ENCODE results near the gene KIF24.
"Not testable (repeated sequence)": the region's sequence is repeated elsewhere in the genome, so short reads cannot be mapped to it uniquely, and the experiment has no call there.

KIF24 gene, protein sequence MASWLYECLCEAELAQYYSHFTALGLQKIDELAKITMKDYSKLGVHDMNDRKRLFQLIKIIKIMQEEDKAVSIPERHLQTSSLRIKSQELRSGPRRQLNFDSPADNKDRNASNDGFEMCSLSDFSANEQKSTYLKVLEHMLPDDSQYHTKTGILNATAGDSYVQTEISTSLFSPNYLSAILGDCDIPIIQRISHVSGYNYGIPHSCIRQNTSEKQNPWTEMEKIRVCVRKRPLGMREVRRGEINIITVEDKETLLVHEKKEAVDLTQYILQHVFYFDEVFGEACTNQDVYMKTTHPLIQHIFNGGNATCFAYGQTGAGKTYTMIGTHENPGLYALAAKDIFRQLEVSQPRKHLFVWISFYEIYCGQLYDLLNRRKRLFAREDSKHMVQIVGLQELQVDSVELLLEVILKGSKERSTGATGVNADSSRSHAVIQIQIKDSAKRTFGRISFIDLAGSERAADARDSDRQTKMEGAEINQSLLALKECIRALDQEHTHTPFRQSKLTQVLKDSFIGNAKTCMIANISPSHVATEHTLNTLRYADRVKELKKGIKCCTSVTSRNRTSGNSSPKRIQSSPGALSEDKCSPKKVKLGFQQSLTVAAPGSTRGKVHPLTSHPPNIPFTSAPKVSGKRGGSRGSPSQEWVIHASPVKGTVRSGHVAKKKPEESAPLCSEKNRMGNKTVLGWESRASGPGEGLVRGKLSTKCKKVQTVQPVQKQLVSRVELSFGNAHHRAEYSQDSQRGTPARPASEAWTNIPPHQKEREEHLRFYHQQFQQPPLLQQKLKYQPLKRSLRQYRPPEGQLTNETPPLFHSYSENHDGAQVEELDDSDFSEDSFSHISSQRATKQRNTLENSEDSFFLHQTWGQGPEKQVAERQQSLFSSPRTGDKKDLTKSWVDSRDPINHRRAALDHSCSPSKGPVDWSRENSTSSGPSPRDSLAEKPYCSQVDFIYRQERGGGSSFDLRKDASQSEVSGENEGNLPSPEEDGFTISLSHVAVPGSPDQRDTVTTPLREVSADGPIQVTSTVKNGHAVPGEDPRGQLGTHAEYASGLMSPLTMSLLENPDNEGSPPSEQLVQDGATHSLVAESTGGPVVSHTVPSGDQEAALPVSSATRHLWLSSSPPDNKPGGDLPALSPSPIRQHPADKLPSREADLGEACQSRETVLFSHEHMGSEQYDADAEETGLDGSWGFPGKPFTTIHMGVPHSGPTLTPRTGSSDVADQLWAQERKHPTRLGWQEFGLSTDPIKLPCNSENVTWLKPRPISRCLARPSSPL (N-terminal part only)

DNA sequence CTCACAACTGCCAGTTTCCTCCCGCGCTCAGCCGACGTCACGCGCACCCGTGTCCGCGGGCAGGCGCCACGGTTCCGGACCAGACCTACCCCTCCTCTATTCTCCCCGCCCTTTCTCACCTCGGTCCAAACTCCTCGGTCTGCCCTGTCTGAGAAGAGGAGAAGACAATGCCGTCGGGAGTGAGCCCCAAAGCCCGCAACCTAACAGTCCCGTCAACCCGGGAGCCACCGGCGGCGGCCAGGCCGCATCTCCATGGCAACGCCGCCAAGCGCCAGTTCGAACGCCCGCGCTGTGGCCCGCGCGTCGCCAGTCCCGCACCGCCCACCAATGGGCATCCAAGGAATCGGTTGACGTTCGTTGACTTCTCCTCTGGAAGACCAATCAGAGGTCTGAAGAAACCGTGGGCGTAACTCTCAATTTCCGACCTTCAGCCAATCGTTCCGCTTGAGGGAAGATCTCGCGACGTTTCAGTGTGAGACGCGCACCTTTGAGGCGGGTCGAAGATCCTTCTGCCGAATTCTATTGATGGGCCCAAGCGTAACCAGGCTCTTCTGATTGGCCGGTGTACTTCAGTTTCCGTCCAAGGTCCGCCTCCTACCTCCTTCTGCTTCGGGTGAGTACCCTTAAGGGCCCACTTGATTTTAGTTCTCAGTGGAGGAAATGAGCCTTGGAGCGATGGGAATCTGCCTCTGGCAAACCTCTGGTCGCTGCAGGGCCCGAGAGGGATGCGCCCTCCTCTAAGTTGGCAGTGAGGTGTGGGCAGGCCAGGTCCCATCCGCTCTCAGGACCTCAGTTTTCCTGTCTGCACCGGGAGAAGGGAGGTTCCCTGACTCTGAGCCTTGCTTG lies at the start of gene KIF24, which contains the start of gene NUDT2:
Gene KIF24 (minus strand): TSS at position 282 of the 846 bp plus-strand sequence. CDS start 17,922 bp downstream, outside the sequence.
Gene NUDT2 (plus strand): TSS at position 583 of the 846 bp plus-strand sequence. CDS start 9,471 bp downstream, outside the sequence.
- peak; percentile 94 for DNase-seq

DNA sequence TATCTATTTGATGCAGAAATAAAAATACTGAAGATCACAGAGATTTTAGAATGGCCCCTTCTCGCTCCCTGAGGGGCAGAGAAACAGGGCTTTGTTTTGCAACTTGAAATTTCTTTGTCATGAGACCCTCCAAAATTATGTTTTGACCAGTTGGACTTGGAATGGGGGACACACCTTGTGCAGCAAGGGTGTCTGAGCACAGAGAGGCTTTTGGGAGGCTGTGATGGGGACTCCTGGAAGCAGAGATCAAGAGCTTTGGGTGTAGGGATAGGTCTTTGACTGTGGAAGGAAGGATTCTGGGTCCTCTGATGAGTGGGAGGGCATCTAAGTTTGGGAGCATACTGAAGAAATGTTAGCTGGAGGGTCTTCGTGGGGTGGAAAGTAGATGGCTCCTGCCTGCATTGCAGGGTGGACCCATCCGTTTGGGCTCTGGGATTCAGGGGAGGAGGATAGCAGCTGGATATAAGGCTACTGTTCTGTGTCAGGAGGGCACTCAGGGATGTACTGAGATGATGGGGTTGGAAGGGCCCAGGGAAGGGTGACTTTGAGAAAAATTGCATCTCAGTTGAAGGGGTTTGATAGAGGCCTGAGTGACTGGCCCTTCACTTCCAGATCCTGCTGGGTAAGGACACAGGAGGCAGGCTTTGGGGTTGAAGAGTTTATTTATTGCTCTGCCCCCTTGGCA lies 49.5 kb upstream of the KIF24 start:
- DNase-seq, result no peak

DNA sequence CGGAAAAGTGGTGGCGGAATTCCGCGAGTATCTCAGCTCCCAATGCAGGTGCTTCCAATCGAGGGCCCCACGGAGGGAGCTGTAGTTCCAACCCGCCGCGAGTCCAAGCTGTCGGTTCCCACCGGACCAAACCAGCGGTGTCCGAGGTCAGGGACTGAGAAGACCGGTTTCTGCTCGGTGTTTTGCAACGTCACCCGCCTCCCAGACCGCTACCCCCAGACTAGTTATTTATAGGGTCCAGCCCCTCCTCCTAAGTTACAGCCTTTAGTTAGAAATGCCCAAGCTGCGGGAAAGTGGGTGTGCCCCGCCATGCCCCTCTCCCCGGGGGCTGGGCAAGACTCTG lies 48.3 kb upstream of the KIF24 start:
- no peak for DNase-seq

DNA sequence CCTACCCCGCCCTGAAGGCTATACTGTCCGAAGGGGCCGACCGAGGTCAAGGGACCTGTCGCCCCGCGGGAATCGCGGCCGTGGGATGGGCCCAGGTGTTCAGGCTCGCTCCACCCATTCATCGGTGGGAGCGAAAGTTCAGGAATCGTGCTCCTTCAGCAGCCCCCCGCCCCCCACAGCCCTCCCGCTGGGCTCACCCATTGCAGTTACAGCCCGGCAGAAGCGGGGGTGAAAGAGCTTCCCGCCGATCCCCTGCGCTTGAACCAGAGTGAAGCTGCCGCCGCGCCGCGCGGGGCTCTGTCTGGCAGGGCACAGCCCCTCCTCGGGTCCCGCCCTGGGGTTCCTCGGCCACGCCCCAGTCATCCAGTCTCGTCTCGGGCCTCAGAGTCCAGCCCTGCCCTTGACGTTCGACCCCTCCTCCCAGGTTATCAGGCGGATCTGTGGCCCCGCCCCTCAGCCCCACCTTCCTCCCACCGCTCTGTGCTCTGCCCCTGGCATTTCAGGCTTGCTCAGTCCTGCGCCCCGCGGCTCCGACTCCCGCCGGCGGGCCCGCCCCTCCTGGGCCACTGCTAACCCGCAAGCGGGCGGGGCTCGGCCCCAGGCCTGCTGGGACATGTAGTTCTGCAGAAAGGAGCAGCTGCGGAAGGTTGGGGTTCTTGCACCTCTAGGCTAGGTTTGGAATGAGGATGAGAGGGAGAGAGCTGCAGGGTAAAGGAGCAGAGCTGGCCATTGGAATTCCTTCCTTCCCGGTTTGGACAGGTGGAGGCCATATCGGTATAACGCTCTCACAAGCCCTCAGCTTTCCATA lies 47.7 kb upstream of the KIF24 start, which contains the start of gene MYORG:
Gene MYORG (minus strand): TSS at position 303 of the 808 bp plus-strand sequence. CDS start 3,955 bp downstream, outside the sequence.
- DNase-seq, result peak; percentile 86

DNA sequence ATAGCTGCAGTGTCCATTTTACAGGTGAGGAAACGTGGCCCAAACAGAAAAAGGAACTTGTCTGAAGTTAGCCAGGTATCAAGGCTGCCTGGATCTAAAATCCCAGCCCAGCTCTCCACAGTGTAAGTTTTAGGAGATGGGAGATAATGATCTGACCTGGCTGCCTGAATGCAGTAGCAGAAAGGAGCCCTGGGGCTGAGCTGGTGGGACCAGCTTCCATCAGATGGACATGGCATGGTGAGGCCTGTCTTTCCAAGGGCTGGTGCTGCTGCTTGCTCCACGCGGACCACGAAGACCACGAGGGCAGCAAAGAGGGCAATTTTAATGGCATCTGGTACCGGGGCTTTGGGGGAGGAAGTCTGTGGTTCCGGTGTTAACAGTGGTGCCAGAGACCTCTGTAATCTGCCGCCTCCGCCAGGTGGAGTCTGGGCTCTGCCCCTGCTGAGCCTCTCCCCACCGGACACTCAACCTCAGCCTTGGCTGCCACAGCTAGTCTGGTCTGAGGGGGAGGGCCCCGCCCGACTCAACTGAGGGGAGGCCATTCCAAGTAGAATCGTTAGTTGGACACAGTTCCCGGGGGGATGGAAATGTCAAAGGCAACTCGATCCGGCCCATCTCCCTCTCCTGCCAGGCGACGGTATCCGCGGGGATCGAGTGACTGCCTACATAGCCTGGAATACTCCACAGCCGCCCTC lies 47.0 kb upstream of the KIF24 start:
- peak; percentile 61 for DNase-seq

DNA sequence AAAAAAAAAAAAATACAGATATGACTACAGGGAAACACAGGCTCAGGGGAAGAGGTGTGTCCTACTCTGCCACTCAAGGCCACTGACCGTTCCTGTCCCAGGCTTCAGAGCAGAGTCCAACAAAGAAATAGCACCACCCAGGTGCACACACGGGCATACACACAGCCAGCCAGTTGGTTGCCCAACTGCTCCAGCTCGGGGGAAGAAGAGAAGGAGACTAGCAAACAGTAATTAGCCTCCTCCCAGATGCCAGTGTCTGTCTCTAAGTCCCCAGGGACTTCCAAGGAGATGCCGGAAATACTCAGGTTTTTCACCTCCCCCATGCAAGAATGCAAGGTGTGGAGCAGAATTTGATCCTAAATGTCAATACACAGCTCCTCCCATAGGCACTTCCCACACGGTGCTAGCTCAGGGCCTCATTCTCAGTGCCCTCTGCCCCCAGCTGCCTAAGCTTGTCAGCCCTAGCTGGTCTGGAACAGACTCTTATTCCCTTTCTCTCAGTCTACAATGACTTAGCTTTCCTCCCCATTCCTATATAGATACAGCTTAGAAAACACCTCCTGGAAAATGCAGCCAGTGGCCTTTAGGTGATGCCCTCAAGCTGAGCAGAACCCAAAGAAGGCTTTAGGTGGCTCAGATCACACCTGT lies 46.0 kb upstream of the KIF24 start:
- DNase-seq, result no peak

DNA sequence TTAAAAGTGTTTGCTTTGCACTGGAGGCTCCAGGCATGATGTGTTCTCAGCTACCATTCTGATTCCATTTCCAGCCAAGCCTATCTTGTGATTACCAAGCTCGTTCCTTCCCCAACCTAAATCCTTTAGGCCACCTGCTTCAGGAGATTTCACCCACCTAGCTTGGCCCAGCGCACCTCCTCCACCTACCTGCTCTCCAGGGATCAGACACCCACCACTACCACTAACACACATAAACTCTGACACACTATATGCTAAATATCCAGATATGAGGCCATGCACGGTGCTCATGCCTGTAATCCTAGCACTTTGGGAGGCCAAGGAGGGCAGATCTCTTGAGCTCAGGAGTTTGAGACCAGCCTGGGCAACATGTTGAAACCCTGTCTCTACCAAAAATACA lies 45.3 kb upstream of the KIF24 start:
- DNase-seq, result no peak

DNA sequence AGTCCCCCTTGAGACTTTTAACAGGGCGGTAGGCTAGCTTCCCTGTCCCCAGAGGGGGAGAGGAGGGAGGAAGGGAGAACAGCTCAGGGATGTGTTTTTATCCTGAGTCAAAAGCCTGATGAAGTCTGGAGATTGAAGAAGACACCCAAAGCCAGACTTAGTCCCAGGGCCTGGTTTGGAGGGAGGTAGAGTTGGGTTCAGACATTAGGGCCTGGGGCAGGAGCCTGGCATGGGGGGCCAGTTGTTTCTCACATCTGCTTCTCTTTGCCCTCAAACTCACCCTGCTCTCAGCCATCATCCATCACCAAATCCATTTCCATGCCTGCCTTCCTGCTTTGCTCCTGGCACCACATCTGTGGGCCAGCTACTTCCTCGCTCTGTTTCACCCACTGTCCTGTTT lies 44.7 kb upstream of the KIF24 start:
- no peak for DNase-seq

DNA sequence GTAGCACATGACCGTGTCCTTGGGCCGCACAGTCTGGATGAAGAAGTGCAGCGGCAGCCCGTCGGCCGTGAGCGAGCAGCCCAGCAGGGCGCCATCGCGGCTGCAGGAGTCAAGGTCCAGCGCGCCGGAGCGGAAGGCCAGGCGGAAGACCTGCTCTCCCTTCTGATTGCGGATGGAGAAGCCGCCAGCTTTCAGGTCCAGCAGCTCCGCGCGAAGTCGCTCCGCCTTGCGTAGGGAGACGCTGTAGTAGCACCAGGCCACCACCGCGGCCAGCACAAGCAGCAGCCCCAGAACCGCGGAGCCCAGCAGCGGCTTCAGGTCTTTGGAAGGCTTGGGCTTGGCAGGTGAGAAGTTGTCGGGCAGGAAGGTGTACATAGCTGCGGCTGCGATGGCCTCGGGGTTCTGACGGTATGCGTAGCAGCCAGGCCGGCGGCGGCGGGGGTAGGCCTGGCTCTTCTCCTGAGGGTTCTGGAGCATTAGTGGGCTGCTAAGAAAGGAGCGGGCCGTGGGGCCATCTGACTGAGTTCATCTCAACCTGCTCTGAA lies 43.5 kb upstream of the KIF24 start:
- DNase-seq, result no peak

DNA sequence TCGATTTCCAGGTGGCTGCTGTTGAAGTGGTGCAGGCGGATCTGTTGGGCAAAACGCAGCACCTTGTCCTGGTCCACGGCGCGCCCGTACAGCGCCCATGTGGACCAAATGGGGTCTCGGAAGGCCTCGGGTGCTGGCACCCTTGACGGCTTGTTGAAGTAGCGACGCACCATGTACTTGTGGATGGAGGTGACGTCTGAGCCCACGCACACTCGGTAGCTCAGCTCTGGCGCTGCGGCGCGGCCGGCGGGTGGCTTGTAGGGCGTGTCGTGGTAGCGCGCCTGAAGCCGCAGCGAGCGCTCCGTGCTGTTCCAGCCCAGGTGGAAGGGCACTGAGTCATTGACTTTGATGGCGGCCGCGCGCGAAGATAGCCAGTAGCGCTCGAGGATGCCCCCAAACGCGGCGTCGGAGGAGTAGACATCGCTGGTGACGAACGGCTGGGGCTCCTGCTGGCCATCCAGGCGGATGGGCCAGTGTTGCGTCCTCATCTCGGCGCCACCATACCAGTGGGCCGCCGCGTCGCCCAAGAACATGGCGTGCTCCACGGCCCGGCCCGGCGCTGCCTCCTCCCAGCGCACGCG lies 42.9 kb upstream of the KIF24 start:
- no peak for DNase-seq

DNA sequence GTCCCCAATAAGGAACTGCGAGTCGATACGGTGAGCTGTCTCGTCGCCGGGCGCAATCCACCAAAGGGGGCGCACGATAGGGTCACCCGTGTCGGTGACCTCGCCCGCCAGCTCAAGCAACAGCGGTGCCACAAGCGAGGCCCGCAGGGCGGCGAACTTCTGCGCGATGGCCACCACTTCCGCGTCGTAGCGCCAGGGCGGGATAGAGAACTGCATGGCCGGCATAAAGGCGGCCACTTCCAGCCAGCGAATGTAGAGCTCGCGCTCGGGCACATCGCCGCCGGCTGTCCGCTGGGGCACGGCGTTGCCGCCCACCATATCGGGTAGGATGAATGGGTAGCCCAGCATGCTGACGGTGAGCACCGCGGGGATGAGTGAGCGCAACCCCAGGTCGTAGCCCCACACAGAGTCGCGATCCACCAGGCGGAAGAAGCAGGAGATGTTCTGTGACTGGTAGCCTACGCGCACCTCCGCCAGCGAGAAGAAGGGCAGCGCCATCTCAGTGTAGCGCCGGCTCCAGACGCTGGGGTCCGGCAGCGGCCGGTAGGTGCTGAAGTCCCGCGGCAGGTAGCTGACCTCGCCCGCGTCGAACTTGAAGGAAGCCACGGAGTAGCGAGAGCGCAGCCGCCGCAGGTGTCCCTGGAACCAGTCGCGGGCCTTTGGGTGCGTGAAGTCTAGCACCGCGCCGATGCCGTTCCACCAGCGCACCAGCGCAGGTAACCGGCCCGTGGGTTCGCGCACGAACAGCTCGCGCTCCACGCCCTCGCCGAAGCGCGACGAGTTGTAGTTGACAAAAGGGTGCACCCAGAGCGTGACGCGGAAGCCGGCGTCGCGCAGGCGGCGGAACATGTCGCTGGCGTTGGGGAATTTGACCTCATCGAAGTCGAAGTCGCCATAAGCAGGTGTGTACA lies 42.2 kb upstream of the KIF24 start:
- DNase-seq, result no peak

DNA sequence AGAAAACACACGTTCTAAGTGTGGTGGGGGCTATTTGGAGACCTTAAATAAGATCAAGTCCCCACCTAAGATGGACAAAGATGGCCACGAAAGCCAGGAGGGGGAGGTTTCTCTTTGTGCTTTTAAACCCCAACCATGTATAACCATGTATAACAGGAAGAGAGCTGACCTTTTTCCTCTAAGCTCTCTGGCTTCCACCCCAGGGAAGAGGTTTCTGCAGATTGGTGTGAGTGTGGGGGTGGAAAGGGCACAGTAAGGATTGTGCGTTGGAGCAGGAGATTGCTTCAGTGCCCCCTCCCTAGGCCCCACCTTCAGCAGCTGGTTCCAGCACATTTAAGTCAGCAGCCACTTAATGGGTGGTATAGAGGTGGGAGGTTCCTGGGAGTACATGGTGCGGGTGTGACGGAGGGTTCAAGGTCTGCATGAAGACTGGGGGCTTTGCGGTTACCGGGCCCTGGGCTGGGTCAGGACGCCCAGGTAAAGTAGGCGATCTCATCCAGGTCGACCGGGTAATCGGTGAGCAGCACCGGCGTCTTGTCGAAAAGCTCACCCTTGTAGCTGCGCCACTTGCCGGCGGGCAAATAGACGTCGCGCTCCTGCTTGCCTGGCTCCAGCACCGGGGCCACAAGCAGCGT lies 41.4 kb upstream of the KIF24 start:
- DNase-seq, result no peak

DNA sequence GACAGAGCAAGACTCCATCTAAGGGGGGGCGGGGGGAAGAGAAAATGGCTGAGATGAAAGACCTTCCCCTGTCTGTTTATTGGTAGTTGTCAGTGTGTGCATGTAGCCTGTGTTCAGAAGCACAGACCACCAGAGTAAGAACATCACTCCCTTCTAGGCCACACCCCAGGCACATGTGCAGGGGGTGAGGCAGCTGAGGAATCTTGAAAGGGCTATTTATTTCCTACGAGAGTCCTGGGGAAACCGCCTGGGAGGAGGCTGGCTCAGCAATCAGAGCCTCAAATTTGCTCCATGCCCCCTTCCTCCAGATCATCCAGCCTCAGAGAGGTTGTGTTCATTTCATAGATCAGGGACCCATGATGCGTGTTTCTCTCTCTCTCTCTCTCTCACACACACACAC lies 40.6 kb upstream of the KIF24 start:
- DNase-seq, result no peak

DNA sequence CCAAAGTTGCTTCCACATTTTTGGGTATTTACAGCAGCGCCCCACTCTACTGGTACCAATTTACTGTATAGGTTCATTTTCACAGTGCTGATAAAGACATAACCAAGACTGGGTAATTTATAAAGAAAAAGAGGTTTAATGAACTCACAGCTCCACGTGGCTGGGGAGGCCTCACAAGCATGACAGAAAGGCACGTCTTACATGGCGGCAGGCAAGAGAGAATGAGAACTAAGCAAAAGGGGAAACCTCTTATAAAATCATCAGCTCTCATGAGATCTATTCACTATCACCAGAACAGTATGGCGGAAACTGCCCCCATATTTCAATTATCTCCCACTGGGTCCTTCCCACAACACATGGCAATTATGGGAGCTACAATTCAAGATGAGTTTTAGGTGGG lies 39.7 kb upstream of the KIF24 start:
- DNase-seq, result not testable (repeated sequence)

DNA sequence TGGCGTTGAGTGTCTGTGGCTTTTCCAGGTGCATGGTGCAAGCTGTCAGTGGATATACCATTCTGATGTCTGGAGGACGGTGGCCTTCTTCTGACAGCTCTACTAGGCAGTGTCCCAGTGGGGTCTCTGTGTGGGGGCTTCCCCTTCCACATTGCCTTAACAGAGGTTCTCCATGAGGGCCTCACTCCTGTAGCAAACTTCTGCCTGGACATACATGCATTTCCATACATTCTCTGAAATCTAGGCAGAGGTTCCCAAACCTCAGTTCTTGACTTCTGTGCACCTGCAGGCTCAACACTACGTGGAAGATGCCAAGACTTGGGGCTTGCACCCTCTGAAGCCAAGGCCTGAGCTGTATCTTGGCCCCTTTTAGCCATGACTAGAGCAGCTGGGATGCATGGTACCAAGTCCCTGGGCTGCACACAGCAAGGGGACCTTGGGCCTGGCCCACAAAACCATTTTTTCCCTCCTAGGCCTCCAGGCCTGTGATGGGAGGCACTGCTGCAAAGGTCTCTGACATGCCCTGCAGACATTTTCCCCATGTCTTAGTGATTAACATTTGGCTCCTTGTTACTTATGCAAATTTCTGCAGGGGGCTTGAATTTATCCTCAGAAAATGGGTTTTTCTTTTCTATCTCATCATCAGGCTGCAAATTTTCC lies 38.8 kb upstream of the KIF24 start:
- DNase-seq, result not testable (repeated sequence)

DNA sequence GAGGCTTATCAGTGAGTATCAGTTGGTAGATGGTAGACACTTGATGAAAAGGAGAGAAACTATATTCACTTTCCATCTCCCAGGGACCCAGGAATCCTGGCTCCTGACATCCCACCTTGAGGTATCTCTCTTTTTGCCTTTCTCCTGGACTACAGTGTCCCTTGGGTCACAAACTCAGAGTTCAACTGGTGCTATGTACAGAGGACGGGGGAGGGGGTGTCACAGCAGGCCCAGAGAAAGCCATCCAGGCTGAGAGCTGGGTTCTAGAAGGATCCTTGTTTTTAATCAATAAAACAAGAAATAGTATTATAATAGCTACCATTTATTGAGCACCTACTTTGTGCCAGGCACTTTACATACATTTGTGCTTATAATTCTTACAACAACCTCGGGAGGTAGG lies 37.3 kb upstream of the KIF24 start:
- DNase-seq, result no peak

All from right forelimb (tissue), 1 donor.